Kidney (tissue), 14 donors: ENCODE measurements around the gene RNH1. TPM values are rescaled to one million over a fixed set of nuclear protein-coding genes. Genes with fewer than 3 reads are reported as not detected.
A peak's percentile ranks its signal among the peaks of the same experiment; 100 is the strongest.

Experiments
- DNase-seq, 5 donors: peaks; one replicate each; pipeline ENCODE4 v3.0.0-alpha.2; 2013 to 2020
- FAIRE-seq: peaks from 2 replicates; lab custom pipeline; 2012; peaks lifted over from hg19 to GRCh38; lab: Jason Lieb, UNC
- H3K27ac ChIP-seq, 2 donors: one replicate each; pipeline ENCODE4 v1.7.0; 2013; ENCODE audit warnings: low read depth in 2 of 2, low read length in 2 of 2, inconsistent platforms in 1 of 2
- H3K27me3 ChIP-seq: one replicate; pipeline ENCODE4 v1.7.1; 2013; ENCODE audit warnings: low read length, inconsistent platforms; ENCODE audit not compliant: control insufficient read depth, insufficient read depth
- H3K36me3 ChIP-seq, 3 donors: one replicate each; pipeline versions ENCODE4 v1.7.0 to v1.7.1; 2013; ENCODE audit warnings: low read length in 3 of 3, control low read depth in 1 of 3, inconsistent platforms in 1 of 3; ENCODE audit not compliant: insufficient read depth in 3 of 3, control insufficient read depth in 2 of 3
- H3K4me1 ChIP-seq, 3 donors: one replicate each; pipeline versions ENCODE4 v1.7.0 to v1.7.1; 2013; ENCODE audit warnings: low read length in 3 of 3, inconsistent platforms in 1 of 3, low read depth in 1 of 3; ENCODE audit not compliant: control insufficient read depth in 2 of 3, insufficient read depth in 2 of 3
- H3K4me3 ChIP-seq, 3 donors: one replicate each; pipeline versions ENCODE4 v1.7.0 to v1.8.1; 2013; ENCODE audit warnings: low read length in 3 of 3, control low read depth in 1 of 3, inconsistent platforms in 1 of 3
- H3K9ac ChIP-seq, 3 donors: one replicate each; pipeline versions ENCODE4 v1.7.0 to v1.7.1; 2013; ENCODE audit warnings: low read length in 3 of 3, control low read depth in 1 of 3, inconsistent platforms in 1 of 3
- H3K9me3 ChIP-seq, 3 donors: one replicate each; pipeline versions ENCODE4 v1.7.0 to v1.7.1; 2013; ENCODE audit warnings: low read length in 3 of 3, control low read depth in 1 of 3, inconsistent platforms in 1 of 3; ENCODE audit not compliant: control insufficient read depth in 2 of 3, insufficient read depth in 1 of 3
- CTCF ChIP-seq: IDR thresholded peaks from 3 replicates; pipeline ENCODE4 v1.5.1; 2012; ENCODE audit warnings: mild to moderate bottlenecking, moderate library complexity, borderline replicate concordance; ENCODE audit not compliant: insufficient read depth; ENCODE audit errors: extremely low read depth
- intact Hi-C: fragments of 100-400 bp; cut with DNase I; formaldehyde crosslinking; loops from one replicate; pipeline ENCODE4 v1.11.1; 2022
- polyA plus RNA-seq: library from polyadenylated mRNA; stranded (reverse); fragments of 350-450 nt; fragmentation: Illumina TruSeq; extraction: RNeasy Lipid Tissue Mini Kit (QIAGEN cat#74804); gene quantifications from one replicate; pipeline ENCODE4 v1.2.3, GENCODE V29; 2014; ENCODE audit warnings: low read depth, low replicate concordance; ENCODE audit not compliant: insufficient read depth
- total RNA-seq: library from RNA; stranded (reverse); fragmentation: NEBNext Ultra II Directional; extraction: Animal tissue kit (Norgen Biotek cat#: 25700); gene quantifications from one replicate; pipeline ENCODE4 v1.2.1, GENCODE V29; 2021
- donor health status: control.
- donor health status: control.
- donor health status: control.
- donor health status: control.
- donor health status: control.
- donor health status: DM: yes; HTN: yes; CAD: no.
- donor health status: Normal renal cell carcinoma (clear cell type).

RNH1 gene
- total and polyA plus RNA-seq, 2 donors from 2014 or later: 171 to 191 TPM

GRCh38 chr11:503179-503981 lies 3.7 kb downstream of the RNH1 start:
- Histone ChIP-seq H3K27ac (no peak overlapping the region), H3K4me1 (peaks cover 2 to 15% (median 9%) of the 10 kb centered on the region in 3 donors), H3K27me3 (no peaks in the 10 kb centered on the region), H3K4me3 (peak overlapping the region in 2 of 3 donors; percentile 15 to 18), H3K9ac (peak overlapping the region in 1 of 3 donors; percentile 35), H3K9me3 (no peaks in the 10 kb centered on the region), H3K36me3 (peaks cover 2 to 22% (median 10%) of the 10 kb centered on the region in 3 donors)
- FAIRE-seq: no peak
- no peak for TF ChIP-seq CTCF
- intact Hi-C loops: no loop called here
- DNase-seq: peak in 1 of 5 donors; percentile 43

- no peak for TF ChIP-seq CTCF
- no peak overlapping the region for H3K9ac ChIP-seq
- intact Hi-C loops: no loop called here
- DNase-seq (peak in 1 of 5 donors; percentile 36), FAIRE-seq (no peak)
- no peaks in the 10 kb centered on the region for H3K27me3 ChIP-seq
- H3K4me1 ChIP-seq: peaks cover 2 to 10% (median 9%) of the 10 kb centered on the region in 3 donors
- peaks cover 5 to 30% (median 19%) of the 10 kb centered on the region in 3 donors for H3K36me3 ChIP-seq
- H3K27ac ChIP-seq: no peak overlapping the region
- no peaks in the 10 kb centered on the region for H3K9me3 ChIP-seq
- no peak overlapping the region for H3K4me3 ChIP-seq
These were observed 4.5 kb downstream of the RNH1 start for GRCh38 chr11:502288-503178.

DNA sequence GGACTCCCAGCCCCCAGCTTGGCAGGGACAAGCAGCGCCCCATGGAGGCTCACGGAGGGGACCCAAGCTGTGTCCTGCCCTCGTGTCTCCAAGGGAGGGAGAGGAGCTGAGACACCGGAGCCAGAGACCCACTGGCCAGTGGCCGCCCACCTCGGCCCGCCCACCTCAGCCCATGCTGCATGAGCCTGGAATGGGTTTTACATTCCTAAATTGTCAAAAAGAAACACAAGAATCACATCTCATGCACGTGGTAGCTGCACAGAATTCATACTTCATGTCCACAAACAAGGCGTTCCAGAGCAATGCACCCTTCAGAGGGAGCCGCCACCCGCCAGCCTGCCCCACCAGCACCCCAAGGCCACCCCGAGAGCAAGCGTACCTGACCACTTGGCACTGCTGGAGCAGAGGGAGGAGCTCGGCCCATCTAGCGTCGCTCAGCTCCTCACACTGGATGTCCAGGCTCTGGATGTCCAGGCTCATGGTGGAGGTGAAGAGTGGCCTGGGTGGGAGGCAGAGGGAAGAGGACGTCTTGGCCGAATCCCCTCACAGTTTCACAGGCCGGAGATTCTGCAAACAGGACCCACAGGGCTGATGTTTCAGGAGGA lies 5.3 kb downstream of the RNH1 start:
- H3K27me3 ChIP-seq: no peaks in the 10 kb centered on the region
- H3K36me3 ChIP-seq: peaks cover 12 to 38% (median 26%) of the 10 kb centered on the region in 3 donors
- peaks cover 2 to 10% (median 9%) of the 10 kb centered on the region in 3 donors for H3K4me1 ChIP-seq
- H3K4me3 ChIP-seq: no peak overlapping the region
- TF ChIP-seq CTCF: no peak
- intact Hi-C loops: no loop called here
- DNase-seq (no peak), FAIRE-seq (no peak)
- no peak overlapping the region for H3K27ac ChIP-seq
- no peak overlapping the region for H3K9ac ChIP-seq
- H3K9me3 ChIP-seq: no peaks in the 10 kb centered on the region
